Activated CD4-positive, alpha-beta T cell treated with anti-CD3 and anti-CD28 coated beads, Interleukin-2, amount 50 U/mL, for 4 hours (primary cell): Measurements from ENCODE around the gene PLCB1.
"Not testable (repeated sequence)": the region's sequence is repeated elsewhere in the genome, so short reads cannot be mapped to it uniquely, and the experiment has no call there.

Source experiments
- DNase-seq, 2 experiments: peaks; one replicate each; pipeline ENCODE4 v3.0.0-alpha.2; 2020

PLCB1 gene

DNA sequence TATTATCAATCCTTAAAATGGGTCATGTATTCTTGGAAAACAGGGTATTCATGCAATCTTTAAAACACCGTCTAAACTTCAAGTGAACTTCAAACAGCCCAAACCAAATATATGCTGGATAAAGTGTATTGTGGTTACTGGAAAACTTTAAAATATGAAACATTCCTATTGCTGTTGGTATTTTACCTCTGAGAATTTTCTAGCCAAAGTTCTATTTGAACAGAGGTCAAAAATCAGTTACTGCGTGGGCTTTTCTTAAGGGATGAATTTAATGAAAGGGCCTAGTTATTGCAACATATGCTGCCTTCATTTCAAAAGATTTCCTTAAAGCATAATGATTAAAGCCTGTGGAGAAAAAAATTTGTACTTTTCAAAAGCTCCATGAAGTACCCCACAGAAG lies 436.0 kb downstream of the PLCB1 start:
- DNase-seq = no peak

DNA sequence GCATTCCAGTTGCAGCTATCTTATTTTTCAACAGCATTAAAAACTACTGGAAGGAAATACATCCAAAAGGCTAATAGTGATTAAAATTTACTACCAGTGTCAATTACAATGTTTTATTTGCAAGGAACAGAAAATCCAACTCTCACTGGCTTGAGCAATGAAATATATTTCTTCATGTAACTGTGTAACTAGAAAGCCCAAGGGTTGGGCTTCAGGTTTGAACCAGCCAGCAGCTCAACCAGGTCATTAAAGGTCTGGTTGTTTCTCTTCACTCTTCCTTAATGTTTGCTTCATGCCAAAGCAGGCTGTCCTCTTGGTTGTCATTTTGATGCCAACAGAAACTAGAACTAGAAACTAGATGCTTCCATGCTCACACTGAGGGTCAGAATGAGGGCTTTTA lies 437.7 kb downstream of the PLCB1 start:
- no peak for DNase-seq

DNA sequence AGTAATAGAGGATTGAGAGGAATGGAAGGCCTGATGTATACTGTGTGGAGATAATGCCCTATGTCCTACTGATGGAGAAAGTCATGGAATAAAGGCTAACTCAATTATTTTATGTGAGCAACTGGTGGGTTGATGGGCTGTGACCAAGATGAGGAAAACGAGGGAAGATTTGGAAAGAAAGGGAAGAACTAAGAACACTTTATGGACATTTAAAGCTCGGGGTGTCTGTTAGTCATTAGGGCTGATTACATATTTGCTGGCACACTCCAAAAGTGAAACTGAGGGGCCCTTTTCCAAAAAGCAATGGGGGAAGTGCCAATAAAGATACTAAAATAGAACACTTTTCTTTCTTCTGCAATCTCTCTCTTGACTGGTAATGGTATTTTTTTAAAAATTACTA lies 439.5 kb downstream of the PLCB1 start:
- no peak for DNase-seq

- no peak for DNase-seq
These were observed 441.6 kb downstream of the PLCB1 start for GRCh38 chr20:8573686-8574085.

DNA sequence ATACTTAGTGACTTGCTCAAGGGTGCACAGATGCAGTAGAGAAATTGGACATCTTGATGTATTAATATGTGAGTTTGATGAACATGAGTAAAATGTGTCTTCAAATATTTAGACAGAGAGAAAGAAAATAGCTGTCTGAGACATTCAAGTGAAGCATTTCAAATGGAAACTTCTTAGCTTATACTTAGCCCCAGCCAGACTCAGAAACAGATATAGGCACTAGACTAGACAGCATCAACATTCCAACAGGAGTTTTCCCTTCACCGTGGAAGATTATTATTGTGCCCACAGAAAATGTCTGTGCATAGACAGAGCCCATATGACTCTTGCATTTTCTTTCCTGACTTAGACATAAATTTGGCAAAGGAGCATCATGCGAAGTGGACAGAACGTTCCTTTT lies 443.0 kb downstream of the PLCB1 start:
- no peak for DNase-seq

- no peak for DNase-seq
These were observed 446.2 kb downstream of the PLCB1 start for GRCh38 chr20:8578161-8578865.

DNA sequence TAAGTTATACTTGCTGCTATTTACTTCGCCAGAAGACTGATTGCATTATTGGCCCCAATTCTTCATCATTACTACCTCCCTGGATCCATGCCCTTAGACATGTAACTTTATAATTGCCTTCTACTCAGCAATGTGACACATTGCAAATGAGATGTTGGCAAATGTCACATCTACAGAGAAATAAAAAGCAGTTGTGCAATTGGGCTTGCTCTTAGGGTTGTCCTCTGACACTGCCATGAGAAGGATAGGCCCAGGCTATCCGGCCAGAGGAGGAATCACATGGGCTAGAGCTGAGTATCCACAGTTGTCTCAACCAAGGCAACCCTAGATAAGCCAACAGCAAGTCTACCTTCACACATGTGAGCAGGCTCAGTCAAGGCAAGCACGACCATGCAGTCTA lies 447.0 kb downstream of the PLCB1 start:
- no peak for DNase-seq

GRCh38 chr20:8581446-8582183 lies 449.5 kb downstream of the PLCB1 start:
- no peak for DNase-seq

- DNase-seq = no peak
These were observed 451.0 kb downstream of the PLCB1 start for GRCh38 chr20:8583012-8583565.

- DNase-seq = no peak
These were observed 451.5 kb downstream of the PLCB1 start for GRCh38 chr20:8583566-8584043.

DNA sequence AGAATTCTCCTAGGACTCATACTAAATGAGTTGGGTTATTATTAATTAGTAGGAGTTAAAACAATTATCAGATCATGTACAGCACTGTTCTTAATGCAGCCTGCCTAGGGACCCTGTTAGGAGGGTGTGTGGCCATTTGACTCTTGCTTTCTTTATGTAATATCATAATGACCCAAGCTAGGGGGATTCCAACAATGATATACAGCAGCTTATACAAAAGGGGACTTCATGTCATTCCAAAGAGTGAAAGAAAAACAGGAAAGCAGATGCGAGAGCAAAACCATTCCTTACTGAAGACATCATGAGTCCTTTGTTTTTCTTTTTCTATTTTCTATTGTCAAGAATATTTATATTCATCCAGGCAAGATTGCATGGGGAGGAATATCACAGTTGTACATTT lies 455.2 kb downstream of the PLCB1 start:
- no peak for DNase-seq

- no peak for DNase-seq
These were observed 455.7 kb downstream of the PLCB1 start for GRCh38 chr20:8587810-8588209.

DNA sequence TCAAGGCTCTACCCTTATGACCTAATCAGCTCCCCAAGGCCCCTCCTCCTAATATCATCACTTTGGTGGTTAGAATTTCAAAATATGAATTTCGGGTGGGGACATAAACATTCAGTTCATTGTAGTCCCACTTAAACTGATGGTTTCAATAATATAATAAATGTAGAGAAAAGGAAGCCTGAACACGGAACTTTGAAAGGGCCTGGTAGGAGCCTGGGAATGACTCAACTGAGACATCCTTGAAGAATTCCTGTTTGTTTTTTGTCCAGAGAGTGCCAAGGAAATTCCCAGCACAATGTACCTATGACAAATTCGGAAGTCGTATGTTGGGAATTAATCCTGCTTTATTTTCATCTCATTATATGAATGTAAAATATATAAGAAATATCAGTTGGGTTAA lies 457.9 kb downstream of the PLCB1 start:
- no peak for DNase-seq

- not testable (repeated sequence) for DNase-seq
These were observed 469.0 kb downstream of the PLCB1 start for GRCh38 chr20:8600910-8601541.

DNA sequence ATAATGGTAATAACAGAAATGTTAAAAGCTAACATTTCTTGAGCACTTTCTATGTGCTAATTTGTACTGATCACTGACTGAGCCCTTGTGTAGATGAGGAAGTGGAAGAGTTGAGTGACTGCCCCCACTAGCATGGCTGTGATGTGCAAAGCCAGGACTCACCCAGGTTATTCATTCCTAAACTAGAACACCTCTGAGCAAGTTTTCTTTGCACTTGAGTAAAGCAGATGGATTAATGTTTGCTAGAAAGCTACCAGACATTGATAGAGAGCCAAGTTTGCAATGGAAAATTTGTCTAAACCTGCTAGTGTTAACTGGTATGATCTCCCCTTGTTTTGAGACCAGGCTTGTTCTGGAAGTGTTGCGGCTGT lies 469.5 kb downstream of the PLCB1 start:
- no peak for DNase-seq

GRCh38 chr20:8602389-8603116 lies 470.5 kb downstream of the PLCB1 start:
- DNase-seq = no peak

DNA sequence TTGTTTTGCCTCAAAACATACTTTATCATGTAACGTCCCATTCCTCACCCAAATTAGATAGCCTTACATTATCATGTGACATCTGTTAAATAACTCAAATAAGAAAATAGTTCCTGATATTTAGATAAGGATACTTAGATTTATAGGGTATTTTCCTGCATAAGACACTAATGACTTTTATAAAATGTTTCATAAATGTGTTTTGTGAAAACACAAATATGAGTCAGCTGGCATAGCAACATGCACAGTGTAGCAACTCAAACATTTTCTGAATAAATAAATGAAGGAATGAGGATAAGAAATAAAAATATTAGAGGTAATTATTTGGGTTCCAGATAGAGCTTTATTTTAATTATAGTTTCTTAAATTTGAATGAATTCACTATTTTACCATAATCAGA lies 476.4 kb downstream of the PLCB1 start:
- DNase-seq = no peak

DNA sequence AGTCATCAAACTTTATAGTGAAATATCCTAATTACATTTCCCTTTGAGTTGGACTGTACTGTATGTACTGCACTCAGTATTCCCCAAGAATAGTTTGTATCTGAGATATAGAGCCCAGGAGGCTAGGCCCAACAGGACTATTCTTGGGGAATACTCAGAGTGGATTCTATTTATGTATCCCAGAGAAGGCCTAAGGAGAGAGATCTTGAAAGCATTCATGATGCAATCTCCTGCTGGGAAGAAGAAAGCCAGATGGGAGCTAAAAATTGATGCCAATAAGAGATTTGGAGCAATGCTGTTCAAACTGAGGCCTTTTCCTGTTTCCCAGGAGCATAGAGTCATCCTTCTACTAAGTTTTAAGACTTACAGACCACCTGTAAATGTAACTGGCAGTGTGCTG lies 484.7 kb downstream of the PLCB1 start:
- no peak for DNase-seq

- DNase-seq = no peak
These were observed 488.9 kb downstream of the PLCB1 start for GRCh38 chr20:8621001-8621400.

GRCh38 chr20:8624046-8624445 lies 492.0 kb downstream of the PLCB1 start:
- DNase-seq = no peak

GRCh38 chr20:8624616-8625015 lies 492.6 kb downstream of the PLCB1 start:
- DNase-seq = no peak

DNA sequence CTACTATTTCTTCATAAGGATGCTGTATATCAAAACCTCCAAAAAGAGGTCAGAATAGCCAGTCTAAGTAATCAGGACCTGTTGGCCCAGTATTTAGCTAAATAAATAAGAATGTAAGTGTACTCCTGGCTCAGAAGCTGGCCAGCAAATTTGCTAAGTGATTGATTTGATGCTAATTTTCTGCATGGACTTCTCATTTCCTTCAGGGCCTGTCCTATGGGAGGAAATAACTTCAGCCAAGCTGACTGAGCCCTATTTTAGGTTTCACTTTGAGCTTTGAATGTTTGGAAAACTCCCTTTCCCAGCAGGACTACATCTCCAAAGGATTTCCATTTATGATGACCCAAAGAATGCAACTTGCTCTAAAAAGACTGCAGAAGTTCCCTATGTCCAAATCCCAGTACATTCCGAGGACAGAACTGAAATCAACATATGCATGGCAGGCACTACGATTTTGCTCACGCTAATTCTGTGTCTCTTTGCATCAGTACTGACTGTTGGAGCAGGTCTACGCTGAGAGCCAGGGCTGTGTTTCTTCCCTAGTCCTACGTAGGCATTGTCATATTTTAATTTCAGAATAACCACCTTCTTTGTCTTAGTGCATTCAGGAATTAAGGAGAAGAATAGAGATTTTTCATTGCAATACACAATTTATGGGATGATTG lies 495.4 kb downstream of the PLCB1 start:
- DNase-seq = no peak

DNA sequence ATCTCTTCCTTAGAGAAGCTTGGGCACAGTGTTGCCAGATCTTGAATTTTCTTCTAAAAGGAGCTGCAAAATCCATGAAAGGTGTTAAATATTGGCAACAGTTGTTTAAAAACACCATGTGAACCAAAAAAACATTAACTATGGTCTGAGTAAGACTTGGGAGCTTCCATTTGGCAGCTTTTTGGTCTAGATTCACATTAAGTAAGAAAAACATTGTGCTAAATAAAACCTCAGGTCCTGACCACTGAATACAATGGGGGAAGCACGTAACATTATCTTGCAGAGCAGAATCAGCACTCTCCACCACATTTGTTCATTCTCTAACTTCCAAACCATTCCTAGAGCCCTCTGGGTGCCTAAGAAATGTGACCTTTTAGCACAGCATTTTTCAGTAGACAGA lies 499.2 kb downstream of the PLCB1 start:
- DNase-seq = no peak
